VCaP (cell line): ENCODE results near the gene ARHGEF35.
A peak's percentile ranks its signal among the peaks of the same experiment; 100 is the strongest.
"Not testable (repeated sequence)": the region's sequence is repeated elsewhere in the genome, so short reads cannot be mapped to it uniquely, and the experiment has no call there.

ENCODE experiments used
- H3K27ac ChIP-seq: fragments of 450-650 bp; 2 replicates; pipeline ENCODE4 v1.5.1; 2017
- TF ChIP-seq, protein P1 (sequence below): fragments of 450-650 bp; conservative IDR thresholded peaks from 2 replicates; pipeline ENCODE4 v1.5.1; 2017; ENCODE audit warnings: mild to moderate bottlenecking, moderate library complexity

The ARHGEF35 gene

GRCh38 chr7:144178380-144179164 lies 17.1 kb downstream of the ARHGEF35 start:
- TF ChIP-seq, protein P1, sequence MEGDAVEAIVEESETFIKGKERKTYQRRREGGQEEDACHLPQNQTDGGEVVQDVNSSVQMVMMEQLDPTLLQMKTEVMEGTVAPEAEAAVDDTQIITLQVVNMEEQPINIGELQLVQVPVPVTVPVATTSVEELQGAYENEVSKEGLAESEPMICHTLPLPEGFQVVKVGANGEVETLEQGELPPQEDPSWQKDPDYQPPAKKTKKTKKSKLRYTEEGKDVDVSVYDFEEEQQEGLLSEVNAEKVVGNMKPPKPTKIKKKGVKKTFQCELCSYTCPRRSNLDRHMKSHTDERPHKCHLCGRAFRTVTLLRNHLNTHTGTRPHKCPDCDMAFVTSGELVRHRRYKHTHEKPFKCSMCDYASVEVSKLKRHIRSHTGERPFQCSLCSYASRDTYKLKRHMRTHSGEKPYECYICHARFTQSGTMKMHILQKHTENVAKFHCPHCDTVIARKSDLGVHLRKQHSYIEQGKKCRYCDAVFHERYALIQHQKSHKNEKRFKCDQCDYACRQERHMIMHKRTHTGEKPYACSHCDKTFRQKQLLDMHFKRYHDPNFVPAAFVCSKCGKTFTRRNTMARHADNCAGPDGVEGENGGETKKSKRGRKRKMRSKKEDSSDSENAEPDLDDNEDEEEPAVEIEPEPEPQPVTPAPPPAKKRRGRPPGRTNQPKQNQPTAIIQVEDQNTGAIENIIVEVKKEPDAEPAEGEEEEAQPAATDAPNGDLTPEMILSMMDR: peak; percentile 82
- not testable (repeated sequence) for H3K27ac ChIP-seq

DNA sequence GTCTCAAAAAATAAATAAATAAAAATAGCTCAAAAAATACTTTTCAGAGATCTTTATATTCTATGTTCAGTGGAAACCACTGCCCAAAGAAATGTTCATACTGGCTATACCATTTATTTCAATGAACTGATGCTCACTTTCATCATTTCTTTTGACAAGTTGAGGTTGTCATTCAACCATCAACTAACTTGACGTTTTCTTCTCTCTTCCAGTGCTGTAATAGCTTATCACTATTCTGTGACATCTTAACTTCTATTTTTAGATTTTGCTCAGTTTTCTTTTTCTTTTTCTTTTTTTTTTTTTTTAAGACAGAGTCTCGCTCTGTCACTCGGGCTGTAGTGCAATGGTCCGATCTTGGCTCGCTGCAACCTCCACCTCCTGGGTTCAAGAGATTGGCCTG lies 21.0 kb downstream of the ARHGEF35 start:
- TF ChIP-seq, protein P1: no peak
- H3K27ac ChIP-seq: no peak overlapping the region

DNA sequence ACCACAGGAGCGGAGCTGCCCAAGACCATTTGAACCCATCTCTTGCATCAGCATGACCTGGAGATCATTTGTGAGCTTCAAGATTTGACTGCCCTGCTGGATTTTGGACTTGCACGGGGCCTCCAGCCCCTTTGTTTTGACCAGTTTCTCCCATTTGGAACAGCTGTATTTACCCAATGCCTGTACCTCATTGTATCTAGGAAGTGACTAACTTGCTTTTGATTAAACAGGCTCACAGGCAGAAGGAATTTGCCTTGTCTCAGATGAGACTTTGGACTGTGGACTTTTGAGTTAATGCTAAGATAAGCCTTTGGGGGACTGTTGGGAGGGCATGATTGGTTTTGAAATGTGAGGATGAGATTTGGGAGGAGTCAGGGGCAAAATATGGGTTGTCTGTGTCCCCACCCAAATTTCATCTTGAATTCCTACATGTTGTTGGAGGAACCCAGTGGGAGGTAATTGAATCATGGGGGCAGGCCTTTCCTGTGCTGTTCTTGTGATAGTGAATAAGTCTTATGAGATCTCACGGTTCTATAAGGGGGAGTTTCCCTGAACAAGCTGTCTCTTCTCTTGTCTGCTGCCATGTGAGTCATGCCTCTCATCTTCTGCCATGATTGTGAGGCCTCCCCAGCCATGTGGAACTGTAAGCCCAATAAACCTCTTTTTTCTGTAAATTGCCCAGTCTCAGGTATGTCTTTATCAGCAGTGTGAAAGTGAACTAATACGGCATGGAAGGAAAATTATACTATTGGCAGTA lies 23.9 kb downstream of the ARHGEF35 start:
- not testable (repeated sequence) for H3K27ac ChIP-seq

DNA sequence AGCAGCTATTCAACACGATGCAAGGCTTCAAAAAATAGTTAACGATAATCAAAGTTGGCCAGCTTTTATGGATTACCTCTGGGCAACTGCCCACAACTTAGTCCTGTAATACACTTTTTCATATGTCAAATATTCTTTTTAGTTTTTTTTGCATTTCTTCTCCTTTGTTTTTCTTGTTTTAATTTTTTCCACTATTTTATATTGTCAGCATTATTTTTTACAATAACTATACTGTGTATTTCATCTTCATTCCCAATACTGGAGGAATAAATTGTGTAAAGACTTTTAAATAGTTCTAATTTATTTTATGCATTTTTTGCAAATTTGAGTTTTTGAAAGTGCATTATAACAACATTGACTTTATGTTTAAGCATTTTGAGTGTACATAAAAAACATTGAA lies 30.8 kb downstream of the ARHGEF35 start:
- no peak overlapping the region for H3K27ac ChIP-seq
- TF ChIP-seq, protein P1: no peak

DNA sequence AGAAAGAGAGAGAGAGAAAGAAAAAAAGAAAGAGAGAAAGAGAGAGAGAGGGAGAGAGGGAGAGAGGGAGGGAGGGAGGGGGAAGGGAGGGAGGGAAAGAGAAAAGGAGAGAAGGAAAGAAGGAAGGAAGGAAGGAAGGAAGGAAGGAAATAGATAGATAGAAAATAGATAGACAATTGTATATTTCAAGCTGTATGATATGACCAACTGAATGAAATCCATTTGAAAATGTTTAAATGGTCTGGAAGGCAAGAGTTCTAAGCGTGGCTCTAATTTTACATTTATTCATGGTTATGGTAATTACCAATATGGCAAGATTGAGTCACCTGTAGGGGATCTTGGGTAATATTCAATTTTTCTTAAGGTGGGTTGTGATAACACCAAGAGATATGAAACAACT lies 36.8 kb downstream of the ARHGEF35 start:
- H3K27ac ChIP-seq: no peak overlapping the region
- TF ChIP-seq, protein P1: no peak

DNA sequence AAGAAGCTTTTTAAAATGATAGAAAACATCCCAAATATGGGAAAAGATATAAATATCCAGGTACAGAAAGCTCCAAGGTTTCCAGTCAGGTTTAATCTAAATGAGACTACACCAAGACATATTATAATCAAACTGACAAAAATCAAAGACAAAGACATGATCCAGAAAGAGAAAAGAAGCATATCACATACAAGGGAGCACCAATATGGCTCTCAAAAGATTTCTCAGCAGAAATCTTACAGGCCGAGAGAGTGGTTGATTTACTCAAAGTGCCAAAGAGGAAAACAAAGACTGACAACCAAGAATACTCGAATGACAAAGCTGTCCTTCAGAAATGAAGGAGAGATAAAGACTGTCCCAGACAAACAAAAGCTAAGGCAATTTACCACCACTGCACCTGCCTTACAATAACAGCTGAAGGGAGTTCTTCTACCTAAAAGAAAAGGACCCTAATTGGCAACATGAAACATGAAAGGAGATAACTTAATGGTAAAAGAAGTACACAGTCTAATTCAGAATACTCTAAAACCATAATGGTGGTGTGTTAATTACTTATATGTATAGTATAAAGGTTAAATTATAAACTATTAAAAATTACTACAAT lies 47.3 kb downstream of the ARHGEF35 start:
- TF ChIP-seq, protein P1: no peak
- H3K27ac ChIP-seq: no peak overlapping the region

DNA sequence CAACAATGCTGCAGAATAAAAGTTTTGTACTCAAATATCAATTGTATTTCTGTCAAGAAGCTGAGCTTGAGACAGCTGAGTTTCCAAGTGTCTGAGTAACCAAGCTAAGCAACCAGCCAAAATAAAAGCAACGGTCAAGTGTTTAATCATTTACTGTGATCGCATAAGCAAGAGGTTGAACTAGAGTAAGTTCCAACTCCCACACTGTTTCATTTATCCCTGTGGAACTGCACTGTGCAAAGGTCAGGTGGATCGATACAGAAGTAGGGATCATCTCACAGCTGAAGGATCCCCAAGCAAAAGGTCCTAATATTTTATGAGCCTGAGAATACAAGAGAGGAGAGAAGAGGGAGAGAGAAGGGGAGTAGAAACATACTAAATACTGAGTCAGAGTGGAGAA lies 51.2 kb downstream of the ARHGEF35 start:
- TF ChIP-seq, protein P1: no peak
- no peak overlapping the region for H3K27ac ChIP-seq

DNA sequence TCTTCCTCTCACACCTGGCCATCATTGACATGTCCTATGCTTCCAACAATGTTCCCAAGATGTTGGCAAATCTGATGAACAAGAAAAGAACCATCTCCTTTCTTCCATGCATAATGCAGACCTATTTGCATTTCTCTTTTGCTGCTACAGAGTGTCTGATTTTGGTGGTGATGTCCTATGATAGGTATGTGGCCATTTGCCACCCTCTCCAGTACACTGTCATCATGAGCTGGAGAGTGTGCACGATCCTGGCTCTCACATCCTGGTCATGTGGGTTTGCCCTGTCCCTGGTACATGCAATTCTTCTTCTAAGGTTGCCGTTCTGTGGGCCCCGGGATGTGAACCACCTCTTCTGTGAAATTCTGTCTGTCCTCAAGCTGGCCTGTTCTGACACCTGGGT lies 53.4 kb downstream of the ARHGEF35 start:
- no peak overlapping the region for H3K27ac ChIP-seq
- TF ChIP-seq, protein P1: no peak
